NCI-H748 treated with DMSO at 0.1 percent for 48 hours (cell line): Measurements from ENCODE around the gene TRIM8.

Source experiments
- DNase-seq: peaks from one replicate; lab custom pipeline; 2025; lab: John Stamatoyannopoulos, UW

TRIM8 gene

DNA sequence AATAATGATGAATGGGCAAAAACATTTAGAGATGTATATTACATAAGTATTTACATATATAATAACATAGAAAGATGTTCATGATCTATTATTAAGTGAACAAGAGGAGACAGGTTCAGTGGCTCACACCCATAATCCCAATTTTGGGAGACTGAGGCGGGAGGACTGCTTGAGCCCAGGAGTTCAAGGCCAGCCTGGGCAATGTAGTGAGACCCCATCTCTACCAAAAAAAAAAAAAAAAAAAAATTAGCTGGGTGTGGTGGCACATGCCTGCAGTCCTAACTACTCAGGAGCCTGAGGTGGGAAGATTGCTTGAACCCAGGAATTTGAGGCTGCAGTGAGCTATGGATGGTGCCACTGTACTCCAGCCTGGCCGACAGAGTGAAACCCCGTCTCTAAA, 57.5 kb downstream of the TRIM8 start:
- DNase-seq, result no peak

DNA sequence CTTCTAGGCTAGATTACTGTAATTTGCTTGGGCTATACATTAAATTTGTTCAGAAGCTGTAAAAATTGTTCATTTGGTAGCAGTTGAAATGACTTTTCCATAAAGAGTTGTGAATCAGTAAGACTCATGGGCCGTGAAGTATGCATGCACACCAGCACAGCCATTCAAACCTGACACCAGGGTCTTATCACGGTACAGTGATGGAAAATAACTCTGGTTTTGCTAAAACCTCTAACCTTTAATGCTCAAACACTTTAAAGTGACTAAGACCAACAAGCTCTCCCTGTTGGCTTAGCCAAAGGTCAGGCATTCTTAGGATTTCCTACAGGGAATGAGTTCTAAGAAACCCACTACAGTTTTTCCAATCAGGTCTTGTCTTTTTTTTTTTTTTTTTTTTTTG, 58.5 kb downstream of the TRIM8 start:
- DNase-seq, result no peak

DNA sequence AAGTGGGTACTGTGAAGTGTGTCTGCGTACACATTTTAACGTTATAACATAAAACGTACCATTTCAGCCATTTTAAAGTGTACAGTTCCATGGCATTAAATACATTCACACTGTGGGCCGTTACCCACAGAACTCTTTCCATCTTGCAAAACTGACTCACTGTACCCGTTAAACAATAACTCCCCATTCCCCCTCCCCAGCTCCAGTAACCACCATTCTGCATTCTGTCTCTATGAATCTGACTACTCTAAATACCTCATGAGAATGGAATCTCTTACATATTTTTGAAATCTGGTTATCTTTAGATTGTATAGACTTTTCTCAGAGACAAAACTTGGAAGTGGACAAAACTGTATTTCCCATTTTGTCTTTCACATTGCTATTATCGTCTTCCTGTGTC, 60.6 kb downstream of the TRIM8 start:
- no peak for DNase-seq

DNA sequence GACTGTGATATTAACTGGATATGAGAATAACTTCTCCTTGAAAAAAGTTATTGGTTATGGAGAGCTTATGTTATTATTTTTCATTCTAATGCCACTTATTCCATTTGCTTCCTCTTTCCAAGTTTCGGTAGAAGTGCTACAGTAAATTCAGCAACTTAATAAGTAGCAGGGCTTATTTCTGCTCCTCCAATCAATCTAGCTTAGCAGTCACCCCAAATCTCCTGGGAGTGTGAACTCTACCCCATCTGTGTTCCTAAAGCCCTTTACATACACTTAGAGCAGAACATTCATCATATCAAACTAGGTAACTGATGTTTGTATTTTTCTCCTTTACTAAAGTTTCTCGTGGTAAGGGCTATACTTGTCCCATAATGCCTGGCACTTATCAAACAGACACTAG, 61.3 kb downstream of the TRIM8 start:
- DNase-seq, result no peak
